Liver (tissue), 9 donors: ENCODE measurements around the gene RTN4RL1. TPM values are rescaled to one million over a fixed set of nuclear protein-coding genes. Genes with fewer than 3 reads are reported as not detected.

ENCODE experiments used
- DNase-seq: peaks from one replicate; pipeline ENCODE4 v3.0.0-alpha.2; 2017; ENCODE audit warnings: low spot score
- H3K27ac ChIP-seq, 2 donors: one replicate each; pipeline ENCODE4 v1.7.0; 2013; ENCODE audit warnings: inconsistent platforms in 2 of 2, low read length in 2 of 2, control low read depth in 1 of 2, low read depth in 1 of 2, mild to moderate bottlenecking in 1 of 2
- H3K27me3 ChIP-seq, 4 donors: one replicate each; pipeline versions ENCODE4 v1.6.1 to v1.7.0; 2013; ENCODE audit warnings: low read length in 3 of 4, inconsistent platforms in 1 of 4, mild to moderate bottlenecking in 1 of 4, moderate library complexity in 1 of 4; ENCODE audit not compliant: control insufficient read depth in 4 of 4, insufficient read depth in 4 of 4
- H3K36me3 ChIP-seq, 4 donors: one replicate each; pipeline versions ENCODE4 v1.6.1 to v1.7.0; 2013; ENCODE audit warnings: low read length in 3 of 4, mild to moderate bottlenecking in 3 of 4, low read depth in 1 of 4, moderate library complexity in 1 of 4; ENCODE audit not compliant: control insufficient read depth in 4 of 4, insufficient read depth in 3 of 4
- H3K4me1 ChIP-seq, 4 donors: one replicate each; pipeline versions ENCODE4 v1.6.1 to v1.7.0; 2013; ENCODE audit warnings: low read length in 3 of 4, mild to moderate bottlenecking in 3 of 4, moderate library complexity in 1 of 4; ENCODE audit not compliant: control insufficient read depth in 4 of 4, insufficient read depth in 4 of 4
- H3K4me3 ChIP-seq, 3 donors: one replicate each; pipeline versions ENCODE4 v1.6.1 to v1.7.0; 2013; ENCODE audit warnings: low read length in 3 of 3, control low read depth in 1 of 3, low read depth in 1 of 3, mild to moderate bottlenecking in 1 of 3
- H3K9ac ChIP-seq, 2 donors: one replicate each; pipeline ENCODE4 v1.7.0; 2013; ENCODE audit warnings: low read length in 2 of 2, mild to moderate bottlenecking in 2 of 2, moderate library complexity in 2 of 2, control low read depth in 1 of 2, low read depth in 1 of 2
- H3K9me3 ChIP-seq, 4 donors: one replicate each; pipeline versions ENCODE4 v1.6.1 to v1.7.0; 2013; ENCODE audit warnings: low read length in 3 of 4; ENCODE audit not compliant: control insufficient read depth in 4 of 4
- EGR1 ChIP-seq, 2 donors: IDR thresholded peaks; 2 replicates each; pipeline ENCODE4 v1.6.1; 2016 to 2018; ENCODE audit warnings: antibody characterized with exemption in 2 of 2, low read depth in 2 of 2
- FOXA1 ChIP-seq: IDR thresholded peaks from 2 replicates; pipeline ENCODE4 v1.6.1; 2016; ENCODE audit warnings: antibody characterized with exemption
- FOXA2 ChIP-seq: IDR thresholded peaks from 2 replicates; pipeline ENCODE4 v1.6.1; 2016; ENCODE audit warnings: antibody characterized with exemption
- GABPA ChIP-seq, 2 donors: IDR thresholded peaks in 1 of 2; conservative IDR thresholded peaks in 1 of 2; 2 replicates each; pipeline ENCODE4 v1.6.1; 2016; ENCODE audit warnings: antibody characterized with exemption in 2 of 2, mild to moderate bottlenecking in 1 of 2, moderate library complexity in 1 of 2
- HNF4A ChIP-seq, 2 donors: conservative IDR thresholded peaks; 2 replicates each; pipeline ENCODE4 v1.6.1; 2016; ENCODE audit warnings: antibody characterized with exemption in 2 of 2, mild to moderate bottlenecking in 2 of 2
- HNF4G ChIP-seq: IDR thresholded peaks from 2 replicates; pipeline ENCODE4 v1.6.1; 2016; ENCODE audit warnings: antibody characterized with exemption
- JUND ChIP-seq, 2 donors: IDR thresholded peaks; 2 replicates each; pipeline ENCODE4 v1.6.1; 2016; ENCODE audit warnings: antibody characterized with exemption in 2 of 2
- NR2F2 ChIP-seq: IDR thresholded peaks from 2 replicates; pipeline ENCODE4 v1.6.1; 2016; ENCODE audit warnings: antibody characterized with exemption
- RAD21 ChIP-seq, 2 donors: IDR thresholded peaks; 2 replicates each; pipeline ENCODE4 v1.6.1; 2016; ENCODE audit warnings: antibody characterized with exemption in 2 of 2, mild to moderate bottlenecking in 2 of 2
- RXRA ChIP-seq, 2 donors: IDR thresholded peaks; 2 replicates each; pipeline ENCODE4 v1.6.1; 2017 to 2018; ENCODE audit warnings: antibody characterized with exemption in 2 of 2, mild to moderate bottlenecking in 1 of 2
- SP1 ChIP-seq: IDR thresholded peaks from 2 replicates; pipeline ENCODE4 v1.6.1; 2018; ENCODE audit warnings: antibody characterized with exemption, mild to moderate bottlenecking
- TAF1 ChIP-seq: conservative IDR thresholded peaks from 2 replicates; pipeline ENCODE4 v1.6.1; 2016; ENCODE audit warnings: antibody characterized with exemption, mild to moderate bottlenecking
- YY1 ChIP-seq: IDR thresholded peaks from 2 replicates; pipeline ENCODE4 v1.6.1; 2016; ENCODE audit warnings: antibody characterized with exemption, mild to moderate bottlenecking
- WGBS: extraction: QIAGEN DNeasy Blood & Tissue Kit; methylation state at CpG from one replicate; pipeline ENCODE4 v1.1.7; 2013; 5-methylcytosine and 5-hydroxymethylcytosine counted together
- polyA plus RNA-seq, 2 donors: library from polyadenylated mRNA; stranded (reverse) in 1 of 2; unstranded in 1 of 2; fragments of 200-250 nt in 1 of 2; fragments of >200 nt in 1 of 2; fragmentation: Nextera tagmentation in 1 of 2; extraction: Ambion mirVana in 1 of 2; gene quantifications; one replicate each; pipeline versions ENCODE4 v1.2.1 to v1.2.3, GENCODE V29; 2013 to 2015
- total RNA-seq, 2 donors: library from RNA; depleted of rRNA; stranded (reverse); fragments of >200 nt; gene quantifications; one replicate each; pipeline ENCODE4 v1.2.3, GENCODE V29; 2014
- TF ChIP-seq, protein P1 (sequence below): IDR thresholded peaks from 2 replicates; pipeline ENCODE4 v1.6.1; 2016; ENCODE audit warnings: antibody characterized with exemption, mild to moderate bottlenecking
- TF ChIP-seq, protein P2 (sequence below): IDR thresholded peaks from 2 replicates; pipeline ENCODE4 v1.6.1; 2016; ENCODE audit warnings: antibody characterized with exemption
- TF ChIP-seq, protein P3 (sequence below): IDR thresholded peaks from 2 replicates; pipeline ENCODE4 v1.6.1; 2016; ENCODE audit warnings: antibody characterized with exemption
- TF ChIP-seq, protein P4 (sequence below): fragments of 150-350 bp; IDR thresholded peaks from 2 replicates; pipeline ENCODE4 v1.5.1; 2017; ENCODE audit warnings: improper control_type of control experiment, low read depth, low read length; ENCODE audit not compliant: missing input control
- donor health status: healthy.
- donor health status: healthy.
- donor health status: healthy.
- donor health status: healthy.
- donor health status: healthy.

RTN4RL1 gene
- total and polyA plus RNA-seq, 4 donors = 0.04 to 5.4 (median 1.2) TPM

DNA sequence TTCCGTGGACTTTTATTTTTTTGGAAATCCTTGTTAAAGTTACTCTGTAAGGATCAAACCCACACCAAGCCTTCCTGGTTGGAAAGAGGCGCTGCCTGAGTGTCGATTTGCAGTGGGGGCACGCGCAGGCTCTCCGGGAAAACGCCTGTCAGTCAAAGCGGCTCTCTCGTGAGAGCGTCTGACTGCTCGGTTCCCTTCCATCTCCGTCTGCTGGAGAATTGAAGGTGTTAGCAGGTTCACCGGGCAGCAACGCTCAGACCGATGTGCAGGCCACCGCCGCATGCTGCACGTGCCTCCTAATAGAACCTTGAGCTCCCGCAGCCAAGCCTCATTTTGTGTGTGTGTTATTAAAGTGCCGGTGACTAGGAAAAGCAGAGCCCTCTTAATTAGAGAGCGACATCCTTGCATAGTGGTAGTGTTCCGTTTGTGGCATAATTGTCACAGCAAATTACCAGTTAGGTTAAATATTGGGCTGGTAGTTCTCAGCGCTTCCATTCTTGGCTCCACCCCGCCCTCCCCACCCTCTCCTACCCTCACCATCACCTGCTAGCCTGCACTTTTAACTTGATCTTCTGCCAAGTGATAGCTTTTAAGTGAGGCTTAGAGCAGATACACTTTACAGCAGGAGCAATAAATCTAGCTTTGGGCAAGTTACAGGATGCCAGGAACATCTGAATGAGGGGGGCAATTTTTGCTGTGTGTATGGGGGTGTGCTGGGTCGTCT lies 119.8 kb downstream of the RTN4RL1 start:
- no peak overlapping the region for H3K27ac ChIP-seq
- TF ChIP-seq FOXA2 (no peak), RXRA (IDR thresholded peaks at IDR 0.05) (no peak), HNF4A (conservative IDR thresholded peaks at IDR 0.05) (no peak), RAD21 (IDR thresholded peaks at IDR 0.05) (no peak), GABPA (IDR thresholded peaks at IDR 0.05 in 1 of 2, conservative IDR thresholded peaks at IDR 0.05 in 1 of 2) (no peak), SP1 (no peak), HNF4G (no peak), JUND (IDR thresholded peaks at IDR 0.05) (no peak), EGR1 (IDR thresholded peaks at IDR 0.05; ENCODE audit: low read depth in 2 of 2) (no peak), YY1 (no peak), FOXA1 (no peak)
- TF ChIP-seq, protein P1, sequence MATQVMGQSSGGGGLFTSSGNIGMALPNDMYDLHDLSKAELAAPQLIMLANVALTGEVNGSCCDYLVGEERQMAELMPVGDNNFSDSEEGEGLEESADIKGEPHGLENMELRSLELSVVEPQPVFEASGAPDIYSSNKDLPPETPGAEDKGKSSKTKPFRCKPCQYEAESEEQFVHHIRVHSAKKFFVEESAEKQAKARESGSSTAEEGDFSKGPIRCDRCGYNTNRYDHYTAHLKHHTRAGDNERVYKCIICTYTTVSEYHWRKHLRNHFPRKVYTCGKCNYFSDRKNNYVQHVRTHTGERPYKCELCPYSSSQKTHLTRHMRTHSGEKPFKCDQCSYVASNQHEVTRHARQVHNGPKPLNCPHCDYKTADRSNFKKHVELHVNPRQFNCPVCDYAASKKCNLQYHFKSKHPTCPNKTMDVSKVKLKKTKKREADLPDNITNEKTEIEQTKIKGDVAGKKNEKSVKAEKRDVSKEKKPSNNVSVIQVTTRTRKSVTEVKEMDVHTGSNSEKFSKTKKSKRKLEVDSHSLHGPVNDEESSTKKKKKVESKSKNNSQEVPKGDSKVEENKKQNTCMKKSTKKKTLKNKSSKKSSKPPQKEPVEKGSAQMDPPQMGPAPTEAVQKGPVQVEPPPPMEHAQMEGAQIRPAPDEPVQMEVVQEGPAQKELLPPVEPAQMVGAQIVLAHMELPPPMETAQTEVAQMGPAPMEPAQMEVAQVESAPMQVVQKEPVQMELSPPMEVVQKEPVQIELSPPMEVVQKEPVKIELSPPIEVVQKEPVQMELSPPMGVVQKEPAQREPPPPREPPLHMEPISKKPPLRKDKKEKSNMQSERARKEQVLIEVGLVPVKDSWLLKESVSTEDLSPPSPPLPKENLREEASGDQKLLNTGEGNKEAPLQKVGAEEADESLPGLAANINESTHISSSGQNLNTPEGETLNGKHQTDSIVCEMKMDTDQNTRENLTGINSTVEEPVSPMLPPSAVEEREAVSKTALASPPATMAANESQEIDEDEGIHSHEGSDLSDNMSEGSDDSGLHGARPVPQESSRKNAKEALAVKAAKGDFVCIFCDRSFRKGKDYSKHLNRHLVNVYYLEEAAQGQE = no peak
- TF ChIP-seq, protein P2, sequence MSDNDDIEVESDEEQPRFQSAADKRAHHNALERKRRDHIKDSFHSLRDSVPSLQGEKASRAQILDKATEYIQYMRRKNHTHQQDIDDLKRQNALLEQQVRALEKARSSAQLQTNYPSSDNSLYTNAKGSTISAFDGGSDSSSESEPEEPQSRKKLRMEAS = no peak
- TF ChIP-seq, protein P3, sequence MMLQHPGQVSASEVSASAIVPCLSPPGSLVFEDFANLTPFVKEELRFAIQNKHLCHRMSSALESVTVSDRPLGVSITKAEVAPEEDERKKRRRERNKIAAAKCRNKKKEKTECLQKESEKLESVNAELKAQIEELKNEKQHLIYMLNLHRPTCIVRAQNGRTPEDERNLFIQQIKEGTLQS = no peak
- TF ChIP-seq, protein P4, sequence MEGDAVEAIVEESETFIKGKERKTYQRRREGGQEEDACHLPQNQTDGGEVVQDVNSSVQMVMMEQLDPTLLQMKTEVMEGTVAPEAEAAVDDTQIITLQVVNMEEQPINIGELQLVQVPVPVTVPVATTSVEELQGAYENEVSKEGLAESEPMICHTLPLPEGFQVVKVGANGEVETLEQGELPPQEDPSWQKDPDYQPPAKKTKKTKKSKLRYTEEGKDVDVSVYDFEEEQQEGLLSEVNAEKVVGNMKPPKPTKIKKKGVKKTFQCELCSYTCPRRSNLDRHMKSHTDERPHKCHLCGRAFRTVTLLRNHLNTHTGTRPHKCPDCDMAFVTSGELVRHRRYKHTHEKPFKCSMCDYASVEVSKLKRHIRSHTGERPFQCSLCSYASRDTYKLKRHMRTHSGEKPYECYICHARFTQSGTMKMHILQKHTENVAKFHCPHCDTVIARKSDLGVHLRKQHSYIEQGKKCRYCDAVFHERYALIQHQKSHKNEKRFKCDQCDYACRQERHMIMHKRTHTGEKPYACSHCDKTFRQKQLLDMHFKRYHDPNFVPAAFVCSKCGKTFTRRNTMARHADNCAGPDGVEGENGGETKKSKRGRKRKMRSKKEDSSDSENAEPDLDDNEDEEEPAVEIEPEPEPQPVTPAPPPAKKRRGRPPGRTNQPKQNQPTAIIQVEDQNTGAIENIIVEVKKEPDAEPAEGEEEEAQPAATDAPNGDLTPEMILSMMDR = no peak
- peaks cover 11 to 36% (median 31%) of the 10 kb centered on the region in 4 donors for H3K4me1 ChIP-seq
- H3K36me3 ChIP-seq = no peaks in the 10 kb centered on the region
- no peaks in the 10 kb centered on the region for H3K27me3 ChIP-seq
- H3K4me3 ChIP-seq = no peak overlapping the region
- no peak for DNase-seq
- WGBS = 66% methylated on average over 25 of the region's 25 CpGs
- H3K9me3 ChIP-seq = no peaks in the 10 kb centered on the region
- no peak overlapping the region for H3K9ac ChIP-seq

DNA sequence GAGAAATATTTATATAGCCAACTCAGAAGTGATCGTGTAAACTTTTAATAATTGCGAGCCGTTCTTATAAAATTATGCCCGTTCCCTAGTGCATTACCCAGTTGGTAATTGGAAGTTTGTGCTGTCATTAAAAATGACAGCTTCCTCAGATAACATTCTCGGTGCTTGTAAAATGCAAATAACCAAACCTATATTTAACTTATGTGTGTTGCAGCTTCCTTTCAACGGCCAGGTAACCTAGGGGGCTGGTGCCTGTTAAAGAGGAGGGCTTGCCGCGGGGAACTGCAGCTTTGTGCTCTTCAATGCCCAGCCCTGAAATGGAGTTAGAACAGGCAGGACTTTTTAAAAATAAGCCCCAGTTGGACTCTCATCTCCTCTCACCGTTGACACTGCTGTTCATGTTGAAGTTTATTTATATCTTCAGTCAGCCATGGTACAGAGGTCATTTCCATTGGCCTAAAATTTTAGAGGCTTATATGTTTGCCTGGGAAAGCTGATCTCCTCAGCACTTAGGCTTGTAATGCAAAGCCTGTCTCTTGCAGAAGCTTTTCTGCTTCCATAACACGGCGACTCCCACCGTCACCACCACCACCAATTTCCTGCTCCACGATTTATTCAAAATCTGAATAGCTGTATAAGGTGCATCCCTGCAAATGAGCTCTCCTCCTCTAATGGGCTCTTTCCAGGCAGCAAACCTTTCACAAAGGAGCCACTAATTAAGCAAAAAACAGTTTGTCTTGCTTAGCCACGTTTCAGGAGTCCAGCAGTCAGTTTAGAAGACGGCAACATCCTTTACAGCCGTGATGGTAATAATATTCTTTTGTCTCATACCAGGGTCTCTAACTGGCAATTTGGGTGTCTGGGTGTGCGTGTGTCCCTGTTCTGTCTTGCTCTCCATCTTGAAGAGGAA lies 120.6 kb downstream of the RTN4RL1 start:
- Histone ChIP-seq H3K27me3 (no peaks in the 10 kb centered on the region), H3K9ac (no peak overlapping the region), H3K4me3 (no peak overlapping the region), H3K9me3 (no peaks in the 10 kb centered on the region), H3K27ac (no peak overlapping the region), H3K4me1 (peaks cover 7 to 28% (median 23%) of the 10 kb centered on the region in 4 donors), H3K36me3 (no peaks in the 10 kb centered on the region)
- TF ChIP-seq SP1 (peak; percentile 36), NR2F2 (no peak), TAF1 (no peak), YY1 (peak; percentile 31), RXRA (IDR thresholded peaks at IDR 0.05) (peak in 1 of 2 donors; percentile 24), HNF4A (conservative IDR thresholded peaks at IDR 0.05) (peak; percentile 55 to 71)
- TF ChIP-seq, protein P1 = no peak
- TF ChIP-seq, protein P3 = no peak
- 59% methylated on average over 17 of the region's 17 CpGs for WGBS
- no peak for DNase-seq
